ENCODE data around the gene DTNB. TPM values are rescaled to one million over a fixed set of nuclear protein-coding genes. Genes with fewer than 3 reads are reported as not detected.

The DTNB gene
- total and polyA plus RNA-seq, 2 of the 4 experiments (the other 2 are of a cell fraction) = 3.8 to 5.3 TPM

DNA sequence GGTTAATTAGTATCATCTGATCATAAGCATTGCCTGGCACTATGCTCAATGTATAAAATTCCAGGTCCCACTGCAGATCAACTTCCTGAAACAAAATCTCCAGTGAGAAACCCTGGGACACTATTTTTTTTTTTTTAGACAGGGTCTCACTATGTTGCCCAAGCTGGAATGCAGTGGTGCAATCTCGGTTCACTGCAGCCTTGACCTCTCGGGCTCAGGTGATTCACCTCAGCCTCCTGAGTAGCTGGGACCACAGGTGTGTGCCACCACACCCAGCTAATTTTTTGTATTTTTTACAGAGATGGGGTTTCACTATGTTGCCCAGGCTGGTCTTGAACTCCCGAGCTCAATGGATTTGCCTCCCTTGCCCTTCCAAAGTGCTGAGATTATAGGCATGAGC is 31.1 kb downstream of the DTNB start:
- Histone ChIP-seq H3K9me1 (ENCODE audit: insufficient read depth, low read length) (no peaks in the 10 kb centered on the region), H3K4me3 (ENCODE audit: insufficient read depth, low read depth, low read length) (no peak overlapping the region), H3K56ac (ENCODE audit: extremely low read depth, insufficient read depth, low read length) (no peak overlapping the region), H2BK15ac (ENCODE audit: low read depth, low read length) (no peak overlapping the region), H3K23ac (ENCODE audit: low read depth, low read length) (no peak overlapping the region), H4K8ac (ENCODE audit: low read depth in 2 of 2, low read length in 2 of 2) (no peak overlapping the region), H2BK20ac (ENCODE audit: low read depth, low read length) (no peak overlapping the region), H3K36me3 (ENCODE audit: control insufficient read depth, insufficient read depth, low read length) (no peaks in the 10 kb centered on the region), H3K9ac (ENCODE audit: low read depth, low read length) (no peak overlapping the region), H3K27ac (ENCODE audit: insufficient read depth, low read length) (no peak overlapping the region), H3K79me1 (ENCODE audit: low read depth in 1 of 2, low read length in 2 of 2) (no peaks in the 10 kb centered on the region), H2AK9ac (replicated peaks; ENCODE audit: low read depth, low read length, poor library complexity) (no peak overlapping the region), H3K27me3 (ENCODE audit: control insufficient read depth, insufficient read depth, low read length) (no peaks in the 10 kb centered on the region), H3K4me1 (ENCODE audit: control insufficient read depth, insufficient read depth, low read length) (no peaks in the 10 kb centered on the region), H4K91ac (ENCODE audit: insufficient read depth, low read depth, low read length) (no peak overlapping the region), H3K18ac (ENCODE audit: low read depth, low read length) (no peak overlapping the region), H3K4me2 (ENCODE audit: low read depth, low read length) (no peak overlapping the region), H3K4ac (ENCODE audit: low read depth, low read length) (no peak overlapping the region), H4K20me1 (ENCODE audit: insufficient read depth, low read length) (no peaks in the 10 kb centered on the region), H3K14ac (replicated peaks; ENCODE audit: low read depth, low read length) (no peak overlapping the region), H2AK5ac (ENCODE audit: low read depth, low read length) (no peak overlapping the region), H2AFZ (replicated peaks; ENCODE audit: low read length, poor library complexity) (no peak overlapping the region), H4K5ac (ENCODE audit: low read depth, low read length) (no peak overlapping the region), H2BK5ac (ENCODE audit: low read depth, low read length, poor library complexity, severe bottlenecking) (no peak overlapping the region), H3K9me3 (ENCODE audit: control insufficient read depth, insufficient read depth, low read length) (no peaks in the 10 kb centered on the region), H2BK120ac (ENCODE audit: low read depth, low read length) (no peak overlapping the region)
- TF ChIP-seq CHD1 (IDR thresholded peaks at IDR 0.05; ENCODE audit: low read depth, low read length) (no peak), RAD21 (IDR thresholded peaks at IDR 0.05; ENCODE audit: low read length) (no peak), RFX5 (IDR thresholded peaks at IDR 0.05; ENCODE audit: low read depth, low read length) (no peak), SMC3 (IDR thresholded peaks at IDR 0.05; ENCODE audit: low read depth, low read length) (no peak), MAFK (IDR thresholded peaks at IDR 0.05; ENCODE audit: low read depth, low read length) (no peak), CEBPB (IDR thresholded peaks at IDR 0.05; ENCODE audit: low read depth, low read length) (no peak), POLR2A (IDR thresholded peaks at IDR 0.05; ENCODE audit: low read depth, low read length) (no peak), NFE2L2 (IDR thresholded peaks at IDR 0.05; ENCODE audit: low read depth, low read length) (no peak), FOS (IDR thresholded peaks at IDR 0.05; ENCODE audit: low read depth, low read length) (no peak), BHLHE40 (IDR thresholded peaks at IDR 0.05; ENCODE audit: low read depth, low read length) (no peak), RCOR1 (IDR thresholded peaks at IDR 0.05; ENCODE audit: insufficient replicate concordance, low read length) (no peak), MAZ (IDR thresholded peaks at IDR 0.05; ENCODE audit: borderline replicate concordance, low read depth, low read length) (no peak), MXI1 (IDR thresholded peaks at IDR 0.05; ENCODE audit: borderline replicate concordance, low read depth, low read length) (no peak)
- TF ChIP-seq, protein P1, sequence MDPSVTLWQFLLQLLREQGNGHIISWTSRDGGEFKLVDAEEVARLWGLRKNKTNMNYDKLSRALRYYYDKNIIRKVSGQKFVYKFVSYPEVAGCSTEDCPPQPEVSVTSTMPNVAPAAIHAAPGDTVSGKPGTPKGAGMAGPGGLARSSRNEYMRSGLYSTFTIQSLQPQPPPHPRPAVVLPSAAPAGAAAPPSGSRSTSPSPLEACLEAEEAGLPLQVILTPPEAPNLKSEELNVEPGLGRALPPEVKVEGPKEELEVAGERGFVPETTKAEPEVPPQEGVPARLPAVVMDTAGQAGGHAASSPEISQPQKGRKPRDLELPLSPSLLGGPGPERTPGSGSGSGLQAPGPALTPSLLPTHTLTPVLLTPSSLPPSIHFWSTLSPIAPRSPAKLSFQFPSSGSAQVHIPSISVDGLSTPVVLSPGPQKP (IDR thresholded peaks at IDR 0.05; ENCODE audit: borderline replicate concordance, low read depth, low read length) = no peak
- TF ChIP-seq, protein P2, sequence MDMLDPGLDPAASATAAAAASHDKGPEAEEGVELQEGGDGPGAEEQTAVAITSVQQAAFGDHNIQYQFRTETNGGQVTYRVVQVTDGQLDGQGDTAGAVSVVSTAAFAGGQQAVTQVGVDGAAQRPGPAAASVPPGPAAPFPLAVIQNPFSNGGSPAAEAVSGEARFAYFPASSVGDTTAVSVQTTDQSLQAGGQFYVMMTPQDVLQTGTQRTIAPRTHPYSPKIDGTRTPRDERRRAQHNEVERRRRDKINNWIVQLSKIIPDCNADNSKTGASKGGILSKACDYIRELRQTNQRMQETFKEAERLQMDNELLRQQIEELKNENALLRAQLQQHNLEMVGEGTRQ (IDR thresholded peaks at IDR 0.05; ENCODE audit: low read depth, low read length) = no peak
- TF ChIP-seq, protein P3, sequence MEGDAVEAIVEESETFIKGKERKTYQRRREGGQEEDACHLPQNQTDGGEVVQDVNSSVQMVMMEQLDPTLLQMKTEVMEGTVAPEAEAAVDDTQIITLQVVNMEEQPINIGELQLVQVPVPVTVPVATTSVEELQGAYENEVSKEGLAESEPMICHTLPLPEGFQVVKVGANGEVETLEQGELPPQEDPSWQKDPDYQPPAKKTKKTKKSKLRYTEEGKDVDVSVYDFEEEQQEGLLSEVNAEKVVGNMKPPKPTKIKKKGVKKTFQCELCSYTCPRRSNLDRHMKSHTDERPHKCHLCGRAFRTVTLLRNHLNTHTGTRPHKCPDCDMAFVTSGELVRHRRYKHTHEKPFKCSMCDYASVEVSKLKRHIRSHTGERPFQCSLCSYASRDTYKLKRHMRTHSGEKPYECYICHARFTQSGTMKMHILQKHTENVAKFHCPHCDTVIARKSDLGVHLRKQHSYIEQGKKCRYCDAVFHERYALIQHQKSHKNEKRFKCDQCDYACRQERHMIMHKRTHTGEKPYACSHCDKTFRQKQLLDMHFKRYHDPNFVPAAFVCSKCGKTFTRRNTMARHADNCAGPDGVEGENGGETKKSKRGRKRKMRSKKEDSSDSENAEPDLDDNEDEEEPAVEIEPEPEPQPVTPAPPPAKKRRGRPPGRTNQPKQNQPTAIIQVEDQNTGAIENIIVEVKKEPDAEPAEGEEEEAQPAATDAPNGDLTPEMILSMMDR (conservative IDR thresholded peaks at IDR 0.05; ENCODE audit: low read depth, low read length) = no peak
- dilution Hi-C loops (cut with HindIII; ENCODE audit: low sequenced_read_pairs, unreplicated experiment) = no loop called here
- no CpG with 5 or more reads among the region's 3 CpGs for WGBS, 2 experiments (ENCODE audit: extremely low coverage in 2 of 2, insufficient read length in 1 of 2)
- DNase-seq (no peak), ATAC-seq (ENCODE audit: low read depth) (no peak)
- POLR2A ChIA-PET (ENCODE audit: unreplicated experiment) = no interaction called here
- in situ Hi-C loops (cut with MboI; ENCODE audit: low sequenced_read_pairs) = no loop called here
- no TSS peak for BruUV-seq (replicated peaks)
- intact Hi-C loops (cut with micrococcal nuclease) = no loop called here
- CTCF ChIA-PET = no interaction called here
